OCI-LY3 (cell line): ENCODE data around the gene EPM2A.

Experiments used
- H2AFZ ChIP-seq: fragments of 200-600, 300-600 bp; shearing (Covaris generic); 2 replicates; pipeline ENCODE4 v1.6.0; 2014; ENCODE audit warnings: antibody characterized with exemption, low read depth, low read length
- H3K27ac ChIP-seq: fragments of 200-600, 300-600 bp; sonication (generic); 2 replicates; pipeline ENCODE4 v1.5.1; 2014; ENCODE audit warnings: mild to moderate bottlenecking, low read length, moderate library complexity, mixed read lengths
- H3K27me3 ChIP-seq: fragments of 200-600, 300-600 bp; sonication (generic); 2 replicates; pipeline ENCODE4 v1.6.1; 2014; ENCODE audit warnings: low read depth, low read length, mixed read lengths
- H3K36me3 ChIP-seq: fragments of 200-600, 300-600 bp; sonication (generic); replicated peaks from 2 replicates; pipeline ENCODE3; 2014; ENCODE audit warnings: low read depth, low read length, mixed read lengths
- H3K4me1 ChIP-seq: fragments of 300-600, 200-600 bp; sonication (generic); 2 replicates; pipeline ENCODE4 v1.6.1; 2014; ENCODE audit warnings: low read length, mixed read lengths
- H3K4me2 ChIP-seq: fragments of 200-600, 300-600 bp; sonication (generic); 2 replicates; pipeline ENCODE4 v1.6.1; 2014; ENCODE audit warnings: low read length, mixed read lengths
- H3K4me3 ChIP-seq: fragments of 300-600, 200-600 bp; sonication (generic); 2 replicates; pipeline ENCODE4 v1.5.1; 2014; ENCODE audit warnings: antibody characterized with exemption, mild to moderate bottlenecking, low read length, moderate library complexity
- H3K79me2 ChIP-seq: fragments of 300-600, 200-600 bp; shearing (Covaris generic); 2 replicates; pipeline ENCODE4 v1.6.1; 2014; ENCODE audit warnings: mild to moderate bottlenecking, low read length, mixed read lengths
- H3K9ac ChIP-seq: fragments of 300-600, 200-600 bp; shearing (Covaris generic); 2 replicates; pipeline ENCODE4 v1.6.0; 2014; ENCODE audit warnings: mild to moderate bottlenecking, low read length, moderate library complexity
- H3K9me3 ChIP-seq: fragments of 200-600, 300-600 bp; shearing (Covaris generic); 2 replicates; pipeline ENCODE4 v1.6.1; 2014; ENCODE audit warnings: low read length, mixed read lengths; ENCODE audit not compliant: insufficient read depth
- H4K20me1 ChIP-seq: fragments of 200-600, 300-600 bp; sonication (generic); 2 replicates; pipeline ENCODE4 v1.6.1; 2016; ENCODE audit warnings: low read length, mixed read lengths; ENCODE audit not compliant: insufficient read depth
- CTCF ChIP-seq: fragments of 200-600, 300-600 bp; sonication (generic); IDR thresholded peaks from 2 replicates; pipeline ENCODE4 v1.5.1; 2014; ENCODE audit warnings: antibody characterized with exemption, low read length, low read depth
- EZH2phosphoT487 ChIP-seq: fragments of 200-600 bp; shearing (Covaris generic); IDR thresholded peaks from 2 replicates; pipeline ENCODE4 v1.6.1; 2018; ENCODE audit warnings: antibody characterized with exemption, mixed run types, low read depth

The EPM2A gene

GRCh38 chr6:145602726-145603326 lies 132.5 kb downstream of the EPM2A start:
- no peak overlapping the region for H2AFZ ChIP-seq
- H3K27me3 ChIP-seq: no peaks in the 10 kb centered on the region

GRCh38 chr6:145601397-145601796 lies 133.9 kb downstream of the EPM2A start:
- Histone ChIP-seq H3K27ac (no peak overlapping the region), H4K20me1 (no peaks in the 10 kb centered on the region), H3K4me3 (no peak overlapping the region), H3K36me3 (no peaks in the 10 kb centered on the region), H2AFZ (no peak overlapping the region), H3K9ac (no peak overlapping the region), H3K79me2 (no peaks in the 10 kb centered on the region), H3K27me3 (no peaks in the 10 kb centered on the region), H3K4me1 (no peaks in the 10 kb centered on the region), H3K4me2 (no peak overlapping the region), H3K9me3 (no peaks in the 10 kb centered on the region)
- no peak for TF ChIP-seq EZH2phosphoT487
- TF ChIP-seq CTCF: no peak

More at GRCh38 chr6:145602726-145603326, 132.5 kb downstream of the EPM2A start:
- TF ChIP-seq EZH2phosphoT487 (no peak), CTCF (no peak)
- Histone ChIP-seq H3K27ac (no peak overlapping the region), H3K4me2 (no peak overlapping the region), H3K4me3 (no peak overlapping the region), H3K4me1 (no peaks in the 10 kb centered on the region), H4K20me1 (no peaks in the 10 kb centered on the region), H3K36me3 (no peaks in the 10 kb centered on the region), H3K79me2 (no peaks in the 10 kb centered on the region), H3K9me3 (no peaks in the 10 kb centered on the region), H3K9ac (no peak overlapping the region)

GRCh38 chr6:145600299-145600698 lies 135.0 kb downstream of the EPM2A start:
- Histone ChIP-seq H3K4me3 (no peak overlapping the region), H4K20me1 (no peaks in the 10 kb centered on the region), H3K79me2 (no peaks in the 10 kb centered on the region), H3K4me1 (no peaks in the 10 kb centered on the region), H3K27me3 (no peaks in the 10 kb centered on the region), H3K9me3 (no peaks in the 10 kb centered on the region), H3K27ac (no peak overlapping the region), H3K4me2 (no peak overlapping the region), H3K36me3 (no peaks in the 10 kb centered on the region), H2AFZ (no peak overlapping the region), H3K9ac (no peak overlapping the region)
- TF ChIP-seq CTCF: no peak
- no peak for TF ChIP-seq EZH2phosphoT487

- Histone ChIP-seq H3K4me1 (no peaks in the 10 kb centered on the region), H4K20me1 (no peaks in the 10 kb centered on the region), H3K4me2 (no peak overlapping the region), H3K36me3 (no peaks in the 10 kb centered on the region), H3K79me2 (no peaks in the 10 kb centered on the region), H3K27ac (no peak overlapping the region), H3K9me3 (no peaks in the 10 kb centered on the region), H3K27me3 (no peaks in the 10 kb centered on the region), H3K4me3 (no peak overlapping the region), H2AFZ (no peak overlapping the region), H3K9ac (no peak overlapping the region)
- TF ChIP-seq EZH2phosphoT487 (no peak), CTCF (no peak)
Measured at GRCh38 chr6:145588981-145589380, 146.3 kb downstream of the EPM2A start.
